ENCODE results near the gene TAT.
"Not testable (repeated sequence)": the region's sequence is repeated elsewhere in the genome, so short reads cannot be mapped to it uniquely, and the experiment has no call there.

Gene TAT

GRCh38 chr16:71576971-71577370, at the start of gene TAT:
TSS of gene TAT (minus strand) at chr16:71577092. CDS start at chr16:71576415, 677 bp downstream.
- TF ChIP-seq CTCF (IDR thresholded peaks at IDR 0.05; ENCODE audit: insufficient read depth, low read depth, low read length, missing control alignments), result no peak
- no peak for DNase-seq (ENCODE audit: low read depth)
- no peak within 1 kb of the TSS for H3K4me3 ChIP-seq (ENCODE audit: low read depth, low read length)

- H3K4me3 ChIP-seq (ENCODE audit: low read depth, low read length), result peak within 1 kb of the TSS; percentile 48
- DNase-seq (ENCODE audit: low read depth), result no peak
- no peak for TF ChIP-seq CTCF (IDR thresholded peaks at IDR 0.05; ENCODE audit: insufficient read depth, low read depth, low read length, missing control alignments)
Observed at GRCh38 chr16:71626018-71626857, 49.3 kb upstream of the TAT start, which contains the start of gene MARVELD3. TSS of gene MARVELD3 (plus strand) at chr16:71626184. CDS start at chr16:71626230, 46 bp downstream.

GRCh38 chr16:71625113-71625850, 48.4 kb upstream of the TAT start:
- DNase-seq (ENCODE audit: low read depth), result no peak
- TF ChIP-seq CTCF (IDR thresholded peaks at IDR 0.05; ENCODE audit: insufficient read depth, low read depth, low read length, missing control alignments), result no peak
- no peak overlapping the region for H3K4me3 ChIP-seq (ENCODE audit: low read depth, low read length)

- DNase-seq (ENCODE audit: low read depth), result peak; percentile 53
- TF ChIP-seq CTCF (IDR thresholded peaks at IDR 0.05; ENCODE audit: insufficient read depth, low read depth, low read length, missing control alignments), result no peak
- no peak overlapping the region for H3K4me3 ChIP-seq (ENCODE audit: low read depth, low read length)
Observed at GRCh38 chr16:71623597-71623996, 46.7 kb upstream of the TAT start.

GRCh38 chr16:71622088-71622487, 45.2 kb upstream of the TAT start:
- no peak overlapping the region for H3K4me3 ChIP-seq (ENCODE audit: low read depth, low read length)
- DNase-seq (ENCODE audit: low read depth), result peak; percentile 40
- TF ChIP-seq CTCF (IDR thresholded peaks at IDR 0.05; ENCODE audit: insufficient read depth, low read depth, low read length, missing control alignments), result no peak

- no peak for DNase-seq (ENCODE audit: low read depth)
- TF ChIP-seq CTCF (IDR thresholded peaks at IDR 0.05; ENCODE audit: insufficient read depth, low read depth, low read length, missing control alignments), result no peak
- no peak overlapping the region for H3K4me3 ChIP-seq (ENCODE audit: low read depth, low read length)
Observed at GRCh38 chr16:71618429-71618828, 41.5 kb upstream of the TAT start.

GRCh38 chr16:71614956-71615355, 38.1 kb upstream of the TAT start:
- not testable (repeated sequence) for H3K4me3 ChIP-seq (ENCODE audit: low read depth, low read length); DNase-seq (ENCODE audit: low read depth)

Data from GM12865 (cell line).